GM12874 (cell line): ENCODE results near the gene PGBD5.

ENCODE experiments used
- CTCF ChIP-seq: IDR thresholded peaks from 2 replicates; pipeline ENCODE4 v1.5.1; 2011; ENCODE audit warnings: low read depth, mild to moderate bottlenecking, control low read depth, low read length, moderate library complexity; ENCODE audit not compliant: insufficient read depth

PGBD5 gene

GRCh38 chr1:230430499-230430898 lies 4.4 kb upstream of the PGBD5 start:
- no peak for TF ChIP-seq CTCF

GRCh38 chr1:230429067-230429735 lies 3.1 kb upstream of the PGBD5 start:
- TF ChIP-seq CTCF = no peak

- no peak for TF ChIP-seq CTCF
These were observed 1.8 kb upstream of the PGBD5 start for GRCh38 chr1:230427981-230428380.

GRCh38 chr1:230427094-230427876 lies 1.2 kb upstream of the PGBD5 start:
- no peak for TF ChIP-seq CTCF

- TF ChIP-seq CTCF = no peak
These were observed 660 bp downstream of the PGBD5 start for GRCh38 chr1:230425252-230426091.

GRCh38 chr1:230424391-230425251 lies 1.5 kb downstream of the PGBD5 start:
- TF ChIP-seq CTCF = no peak
